Heart right ventricle (tissue), 16 donors: ENCODE measurements around the gene PGF. TPM values are rescaled to one million over a fixed set of nuclear protein-coding genes. Genes with fewer than 3 reads are reported as not detected.

Experiments
- ATAC-seq, 8 donors: fragments of 200-7000 bp; cut with Tn5 transposase; one replicate each; pipeline ENCODE4 v1.9.1; 2020; ENCODE audit warnings: mild to moderate bottlenecking in 8 of 8, moderate library complexity in 8 of 8, moderate number of reproducible peaks in 1 of 8
- DNase-seq, 2 donors: peaks; one replicate each; pipeline ENCODE4 v3.0.0-alpha.2; 2020
- H3K27ac ChIP-seq, 10 donors: fragments of 200-600 bp; sonication (generic) in 2 of 10; one replicate each; pipeline versions ENCODE4 v1.5.0 to v1.8.0; 2020 to 2022; ENCODE audit warnings: mild to moderate bottlenecking in 3 of 10
- H3K27me3 ChIP-seq, 7 donors: fragments of 200-600 bp; one replicate each; pipeline ENCODE4 v1.8.0; 2021 to 2022; ENCODE audit warnings: mild to moderate bottlenecking in 2 of 7
- H3K36me3 ChIP-seq, 9 donors: fragments of 200-600 bp; sonication (generic) in 1 of 9; one replicate each; pipeline versions ENCODE4 v1.5.0 to v1.8.0; 2020 to 2022; ENCODE audit warnings: mild to moderate bottlenecking in 2 of 9
- H3K4me1 ChIP-seq, 9 donors: fragments of 200-600 bp; sonication (generic) in 1 of 9; one replicate each; pipeline versions ENCODE4 v1.5.0 to v1.8.0; 2020 to 2022; ENCODE audit warnings: mild to moderate bottlenecking in 4 of 9
- H3K4me3 ChIP-seq, 10 donors: fragments of 200-600 bp; sonication (generic) in 2 of 10; one replicate each; pipeline versions ENCODE4 v1.5.0 to v1.8.0; 2020 to 2022; ENCODE audit warnings: mild to moderate bottlenecking in 7 of 10, moderate library complexity in 2 of 10
- H3K9me3 ChIP-seq, 11 donors: fragments of 200-600 bp in 10 of 11; sonication (generic) in 2 of 11; one replicate each; pipeline versions ENCODE4 v1.5.0 to v1.8.0; 2013 to 2022; ENCODE audit warnings: mild to moderate bottlenecking in 2 of 11, control low read depth in 1 of 11, moderate library complexity in 1 of 11
- CTCF ChIP-seq, 9 donors: fragments of 200-600 bp; sonication (generic) in 2 of 9; IDR thresholded peaks; one replicate each; pipeline versions ENCODE4 v1.5.0 to v1.8.0; 2021 to 2022; ENCODE audit warnings: antibody characterized with exemption in 9 of 9, mild to moderate bottlenecking in 5 of 9, moderate library complexity in 1 of 9
- WGBS, 2 donors: extraction: QIAGEN DNeasy Blood & Tissue Kit; methylation state at CpG; one replicate each; pipeline ENCODE4 v1.1.7; 2013; ENCODE audit warnings: inconsistent platforms in 1 of 2; 5-methylcytosine and 5-hydroxymethylcytosine counted together
- intact Hi-C, 10 donors: fragments of 100-400 bp; cut with DNase I; formaldehyde crosslinking; loops; one replicate each; pipeline versions ENCODE4 v1.11.1 to v1.14.2; 2022
- polyA plus RNA-seq, 2 donors: library from polyadenylated mRNA; stranded (reverse); fragments of 200-250 nt; gene quantifications; one replicate each; pipeline ENCODE4 v1.2.3, GENCODE V29; 2013
- total RNA-seq, 10 donors: library from RNA; stranded (reverse); fragmentation: NEBNext Ultra II Directional in 3 of 10; extraction: Animal tissue kit (Norgen Biotek cat#: 25700) in 3 of 10; gene quantifications; one replicate each; pipeline versions ENCODE4 v1.2.1 to v1.2.4, GENCODE V29; 2021 to 2023
- donor health status: Arrhythmogenic right ventricular cardiomyopathy.
- donor health status: ischemic (EF 13 %, LVEDD 7.1; RV severe dilation, severe dysfunction).
- donor health status: healthy with polysubstance abuse.
- donor health status: DM: no; HTN: yes; CAD: no.
- donor health status: DM: no; HTN: no; CAD: no.
- donor health status: ischemic (EF 25% LVEDD 6.9; RV normal size, moderate dysfunction).
- donor health status: ischemic (EF 25% LVEDD 5.7; RV mildly dilated, moderate dysfunction).
- donor health status: healthy.
- donor health status: DM: yes; HTN: yes; CAD: no.
- donor health status: Ischemic cardiomyopathy.
- donor health status: ischemic (EF 35%, LVEDD 5.7; RV mildly dilated, moderate dysfunction).
- donor health status: nonischemic (EF 11% LVEDD 7.7; RV severe dilation, severe dysfunction).
- donor health status: DM: yes; HTN: yes; CAD: no.
- donor health status: PGD.
- donor health status: ischemic (EF 29% LVEDD 5.4; RV normal size, mild dysfunction).
- donor health status: nonischemic (EF 23%, LVEDD 6.1; RV moderate dilation, normal function).

The PGF gene
- total and polyA plus RNA-seq, 12 donors: 2.1 to 22.5 (median 6.3) TPM

- no peak for TF ChIP-seq CTCF (IDR thresholded peaks at IDR 0.05)
- H3K9me3 ChIP-seq: no peaks in the 10 kb centered on the region
- no peak for DNase-seq
Observed at GRCh38 chr14:74891870-74892269, 63.5 kb downstream of the PGF start.

More at GRCh38 chr14:74891870-74892269, 63.5 kb downstream of the PGF start:
- Histone ChIP-seq H3K36me3 (peaks cover 3 to 98% (median 71%) of the 10 kb centered on the region in 9 donors), H3K27me3 (no peaks in the 10 kb centered on the region), H3K27ac (no peak overlapping the region), H3K4me1 (peaks cover 0 to 34% (median 21%) of the 10 kb centered on the region in 9 donors), H3K4me3 (no peak overlapping the region)
- no peak for ATAC-seq
- intact Hi-C loops: no loop called here
- 86 to 87% methylated on average over 6 of the region's 6 CpGs for WGBS, 2 donors

Other genes with a start within 250 kb of the PGF start
- gene AREL1, start 242.5 kb downstream of the PGF start, total RNA-seq: 10 to 100 TPM; 18.1 to 27.2 (median 20.9) TPM
- gene AREL1, start 242.5 kb downstream of the PGF start, polyA plus RNA-seq: 1 to 10 TPM; 8.8 to 8.9 TPM
- 10 to 100 TPM; 31.7 to 45.5 (median 37.2) TPM for gene FCF1, start 242.5 kb downstream of the PGF start, total RNA-seq
- 10 to 100 TPM in 1 of 2 donors, 1 to 10 TPM in 1; 3.4 to 20.8 TPM for gene FCF1, start 242.5 kb downstream of the PGF start, polyA plus RNA-seq
- 10 to 100 TPM; 25.2 to 45.9 (median 37.9) TPM for gene YLPM1, start 192.3 kb downstream of the PGF start, total RNA-seq
- 10 to 100 TPM in 1 of 2 donors, 1 to 10 TPM in 1; 8.4 to 20.8 TPM for gene YLPM1, start 192.3 kb downstream of the PGF start, polyA plus RNA-seq
- gene PROX2, start 79.5 kb downstream of the PGF start, total RNA-seq: not detected
- gene PROX2, start 79.5 kb downstream of the PGF start, polyA plus RNA-seq: not detected
- 100 to 1,000 TPM; 179 to 273 (median 227) TPM for gene DLST, start 73.7 kb downstream of the PGF start, total RNA-seq
- 10 to 100 TPM; 52.5 to 96.0 TPM for gene DLST, start 73.7 kb downstream of the PGF start, polyA plus RNA-seq
- gene RPS6KL1, start 32.3 kb downstream of the PGF start, total RNA-seq: 10 to 100 TPM; 14.5 to 27.0 (median 21.9) TPM
- 10 to 100 TPM; 10.3 to 27.1 TPM for gene RPS6KL1, start 32.3 kb downstream of the PGF start, polyA plus RNA-seq
- 10 to 100 TPM; 25.9 to 44.5 (median 31.5) TPM for gene EIF2B2, start 47.3 kb upstream of the PGF start, total RNA-seq
- 10 to 100 TPM; 14.3 to 60.4 TPM for gene EIF2B2, start 47.3 kb upstream of the PGF start, polyA plus RNA-seq
- 10 to 100 TPM; 14.7 to 21.6 (median 18.7) TPM for gene MLH3, start 95.9 kb upstream of the PGF start, total RNA-seq
- gene MLH3, start 95.9 kb upstream of the PGF start, polyA plus RNA-seq: 10 to 100 TPM in 1 of 2 donors, 1 to 10 TPM in 1; 8.4 to 15.7 TPM
- 10 to 100 TPM in 5 of 10 donors, 1 to 10 TPM in 5; 7.9 to 12.6 (median 10.0) TPM for gene ACYP1, start 108.4 kb upstream of the PGF start, total RNA-seq
- gene ACYP1, start 108.4 kb upstream of the PGF start, polyA plus RNA-seq: 10 to 100 TPM; 13.6 to 34.9 TPM
- 10 to 100 TPM in 3 of 10 donors, 1 to 10 TPM in 7; 4.6 to 12.4 (median 8.9) TPM for gene ZC2HC1C, start 114.0 kb upstream of the PGF start, total RNA-seq
- 10 to 100 TPM in 1 of 2 donors, 1 to 10 TPM in 1; 3.7 to 14.6 TPM for gene ZC2HC1C, start 114.0 kb upstream of the PGF start, polyA plus RNA-seq
- 100 to 1,000 TPM in 9 of 10 donors, 10 to 100 TPM in 1; 97.8 to 138 (median 115) TPM for gene NEK9, start 171.5 kb upstream of the PGF start, total RNA-seq
- gene NEK9, start 171.5 kb upstream of the PGF start, polyA plus RNA-seq: 10 to 100 TPM; 26.9 to 51.3 TPM
- 100 to 1,000 TPM; 219 to 366 (median 294) TPM for gene TMED10, start 221.0 kb upstream of the PGF start, total RNA-seq
- 100 to 1,000 TPM in 1 of 2 donors, 10 to 100 TPM in 1; 29.1 to 196 TPM for gene TMED10, start 221.0 kb upstream of the PGF start, polyA plus RNA-seq